ENCODE data around the gene SPHK2.
"Not testable (repeated sequence)": the region's sequence is repeated elsewhere in the genome, so short reads cannot be mapped to it uniquely, and the experiment has no call there.

Gene SPHK2

GRCh38 chr19:48648134-48648533 is 28.8 kb downstream of the SPHK2 start:
- no peak overlapping the region for H3K27ac ChIP-seq
- TF ChIP-seq, protein P1, sequence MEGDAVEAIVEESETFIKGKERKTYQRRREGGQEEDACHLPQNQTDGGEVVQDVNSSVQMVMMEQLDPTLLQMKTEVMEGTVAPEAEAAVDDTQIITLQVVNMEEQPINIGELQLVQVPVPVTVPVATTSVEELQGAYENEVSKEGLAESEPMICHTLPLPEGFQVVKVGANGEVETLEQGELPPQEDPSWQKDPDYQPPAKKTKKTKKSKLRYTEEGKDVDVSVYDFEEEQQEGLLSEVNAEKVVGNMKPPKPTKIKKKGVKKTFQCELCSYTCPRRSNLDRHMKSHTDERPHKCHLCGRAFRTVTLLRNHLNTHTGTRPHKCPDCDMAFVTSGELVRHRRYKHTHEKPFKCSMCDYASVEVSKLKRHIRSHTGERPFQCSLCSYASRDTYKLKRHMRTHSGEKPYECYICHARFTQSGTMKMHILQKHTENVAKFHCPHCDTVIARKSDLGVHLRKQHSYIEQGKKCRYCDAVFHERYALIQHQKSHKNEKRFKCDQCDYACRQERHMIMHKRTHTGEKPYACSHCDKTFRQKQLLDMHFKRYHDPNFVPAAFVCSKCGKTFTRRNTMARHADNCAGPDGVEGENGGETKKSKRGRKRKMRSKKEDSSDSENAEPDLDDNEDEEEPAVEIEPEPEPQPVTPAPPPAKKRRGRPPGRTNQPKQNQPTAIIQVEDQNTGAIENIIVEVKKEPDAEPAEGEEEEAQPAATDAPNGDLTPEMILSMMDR (conservative IDR thresholded peaks at IDR 0.05) = no peak

GRCh38 chr19:48650974-48651682 is 31.8 kb downstream of the SPHK2 start:
- TF ChIP-seq, protein P1 (conservative IDR thresholded peaks at IDR 0.05) = no peak
- H3K27ac ChIP-seq = no peak overlapping the region

DNA sequence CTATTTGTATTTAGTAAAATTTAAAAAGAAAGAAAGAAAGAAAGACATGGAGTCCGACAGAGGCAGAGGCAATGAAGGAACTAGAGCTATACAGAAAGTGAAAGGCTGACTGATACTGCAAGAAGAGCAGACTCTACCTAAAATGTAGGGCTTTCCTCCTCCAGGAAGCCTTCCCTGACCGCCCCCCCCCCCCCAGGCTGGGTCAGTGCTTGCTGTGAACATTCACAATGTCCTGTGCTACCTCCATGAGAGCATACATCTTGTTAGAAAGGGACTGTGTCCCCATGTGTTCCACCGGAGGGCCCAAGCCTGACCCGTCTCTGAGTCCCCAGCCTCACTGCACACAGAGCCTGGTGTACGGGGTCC is 32.4 kb downstream of the SPHK2 start:
- TF ChIP-seq, protein P1 (conservative IDR thresholded peaks at IDR 0.05) = no peak

GRCh38 chr19:48654299-48655059 is 35.2 kb downstream of the SPHK2 start:
- TF ChIP-seq, protein P1 (conservative IDR thresholded peaks at IDR 0.05) = no peak
- H3K27ac ChIP-seq = no peak overlapping the region

More for the DNA sequence above, 32.4 kb downstream of the SPHK2 start:
- H3K27ac ChIP-seq = no peak overlapping the region

DNA sequence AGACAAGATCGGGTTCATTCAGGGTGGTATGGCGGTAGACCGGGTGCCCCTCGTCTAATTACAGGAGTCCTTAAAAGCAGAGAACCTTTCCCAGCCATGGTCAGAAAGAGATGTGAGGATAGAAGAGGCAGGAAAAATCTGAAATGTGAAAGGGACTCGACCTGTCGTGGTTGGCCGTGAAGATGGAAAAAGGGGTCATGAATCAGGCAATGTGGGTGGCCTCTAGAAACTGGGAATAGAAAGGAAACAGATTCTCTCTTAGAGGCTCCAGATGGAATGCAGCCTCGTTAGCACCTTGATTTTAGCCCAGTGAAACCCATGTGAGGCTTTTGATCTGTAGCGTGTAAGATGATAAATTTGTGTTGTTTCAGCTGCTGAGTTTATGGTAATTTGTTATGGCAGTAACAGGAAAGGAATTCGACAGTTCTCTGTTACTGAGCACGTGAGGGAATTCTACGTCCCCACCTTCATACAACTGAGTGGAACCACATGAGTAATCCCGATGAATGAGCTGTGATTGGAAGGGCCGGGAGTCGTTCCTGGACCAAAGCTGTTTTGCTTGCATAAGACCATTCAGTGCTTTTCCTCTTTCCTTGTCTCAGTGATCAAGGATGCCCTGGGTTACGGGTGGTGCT is 37.7 kb downstream of the SPHK2 start:
- TF ChIP-seq, protein P1 (conservative IDR thresholded peaks at IDR 0.05) = no peak
- no peak overlapping the region for H3K27ac ChIP-seq

- H3K27ac ChIP-seq = not testable (repeated sequence)
Observed at GRCh38 chr19:48657828-48658227, 38.5 kb downstream of the SPHK2 start.

GRCh38 chr19:48658483-48658882 is 39.2 kb downstream of the SPHK2 start:
- H3K27ac ChIP-seq = no peak overlapping the region
- TF ChIP-seq, protein P1 (conservative IDR thresholded peaks at IDR 0.05) = no peak
